DND-41 (cell line): ENCODE results near the gene PTPRD.

Experiments used
- CTCF ChIP-seq: IDR thresholded peaks from 2 replicates; pipeline ENCODE4 v1.5.1; 2012; ENCODE audit warnings: borderline replicate concordance, low read length, moderate library complexity, mild to moderate bottlenecking; ENCODE audit not compliant: poor library complexity, severe bottlenecking; ENCODE audit errors: extremely low read depth
- EZH2 ChIP-seq: IDR thresholded peaks from 3 replicates; pipeline ENCODE4 v1.6.1; 2012; ENCODE audit warnings: borderline replicate concordance, low read depth, mild to moderate bottlenecking, moderate library complexity, low read length, inconsistent platforms; ENCODE audit not compliant: severe bottlenecking

- no peak for TF ChIP-seq CTCF
- TF ChIP-seq EZH2, result no peak
Measured at GRCh38 chr9:10251490-10251889, 361.3 kb downstream of the PTPRD start.
